DND-41 (cell line): ENCODE measurements around the gene CAPG.

Experiments used
- ATAC-seq: fragments of 200-7000 bp; cut with Tn5 transposase; 3 replicates; pipeline ENCODE4 v1.9.1; 2021; ENCODE audit warnings: low read depth; ENCODE audit not compliant: insufficient read depth
- DNase-seq: peaks from one replicate; pipeline ENCODE4 v3.0.0-alpha.2; 2020
- H2AFZ ChIP-seq: 2 replicates; pipeline ENCODE4 v1.6.0; 2012; ENCODE audit warnings: low read depth, low read length
- H3K27ac ChIP-seq: 2 replicates; pipeline ENCODE4 v1.5.1; 2012; ENCODE audit warnings: low read length, inconsistent platforms
- H3K27me3 ChIP-seq: fragments of 200-600 bp; sonication (generic); 2 replicates; pipeline ENCODE4 v1.6.0; 2012; ENCODE audit warnings: low read length, mild to moderate bottlenecking, inconsistent platforms; ENCODE audit not compliant: insufficient read depth, poor library complexity
- H3K36me3 ChIP-seq: 2 replicates; pipeline ENCODE4 v1.5.1; 2012; ENCODE audit warnings: low read length, inconsistent platforms; ENCODE audit not compliant: insufficient read depth
- H3K4me1 ChIP-seq: 2 replicates; pipeline ENCODE4 v1.5.1; 2012; ENCODE audit warnings: mild to moderate bottlenecking, low read length; ENCODE audit not compliant: insufficient read depth
- H3K4me2 ChIP-seq: 2 replicates; pipeline ENCODE4 v1.6.0; 2012; ENCODE audit warnings: mild to moderate bottlenecking, moderate library complexity, low read length, inconsistent platforms; ENCODE audit not compliant: insufficient read depth
- H3K4me3 ChIP-seq, 2 experiments: fragments of 200-600 bp in 1 of 2; shearing (Covaris generic) in 1 of 2; 2 replicates each; pipeline ENCODE4 v1.5.1; 2012 to 2016; ENCODE audit warnings: inconsistent platforms in 2 of 2, low read length in 2 of 2, mild to moderate bottlenecking in 2 of 2, low read depth in 1 of 2, moderate library complexity in 1 of 2
- H3K79me2 ChIP-seq: 2 replicates; pipeline ENCODE4 v1.6.0; 2012; ENCODE audit warnings: low read length, inconsistent platforms; ENCODE audit not compliant: insufficient read depth
- H3K9ac ChIP-seq: 2 replicates; pipeline ENCODE4 v1.6.0; 2012; ENCODE audit warnings: low read depth, mild to moderate bottlenecking, inconsistent platforms, low read length, moderate library complexity
- H3K9me3 ChIP-seq: 2 replicates; pipeline ENCODE4 v1.5.1; 2012; ENCODE audit warnings: low read length, moderate library complexity, mild to moderate bottlenecking, inconsistent platforms; ENCODE audit not compliant: insufficient read depth, severe bottlenecking
- H4K20me1 ChIP-seq: 2 replicates; pipeline ENCODE4 v1.6.0; 2012; ENCODE audit warnings: low read length; ENCODE audit not compliant: insufficient read depth
- EZH2 ChIP-seq: IDR thresholded peaks from 3 replicates; pipeline ENCODE4 v1.6.1; 2012; ENCODE audit warnings: borderline replicate concordance, low read depth, mild to moderate bottlenecking, moderate library complexity, low read length, inconsistent platforms; ENCODE audit not compliant: severe bottlenecking
- TF ChIP-seq, protein P1 (sequence below): IDR thresholded peaks from 2 replicates; pipeline ENCODE4 v1.5.1; 2012; ENCODE audit warnings: borderline replicate concordance, low read length, moderate library complexity, mild to moderate bottlenecking; ENCODE audit not compliant: poor library complexity, severe bottlenecking; ENCODE audit errors: extremely low read depth

CAPG gene

DNA sequence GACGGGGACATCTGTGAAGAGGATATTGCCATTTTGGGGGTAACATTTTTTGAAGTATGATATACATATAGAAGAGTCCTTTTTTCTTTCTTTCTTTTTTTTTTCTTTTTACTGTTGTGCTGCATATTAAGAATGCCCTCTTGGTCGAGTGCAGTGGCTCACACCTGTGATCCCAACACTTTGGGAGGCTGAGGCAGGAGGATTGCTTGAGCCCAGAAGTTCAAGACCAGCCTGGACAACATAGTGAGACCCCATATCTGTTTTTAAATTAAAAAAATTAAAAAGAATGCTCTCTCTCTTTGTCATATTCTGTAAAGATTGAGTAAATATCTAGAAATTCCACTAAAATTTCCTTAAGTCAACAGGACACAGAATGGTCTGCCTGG lies 11.9 kb upstream of the CAPG start:
- no peak for ATAC-seq
- Histone ChIP-seq H3K9me3 (no peaks in the 10 kb centered on the region), H3K4me3 (no peak overlapping the region), H4K20me1 (no peaks in the 10 kb centered on the region), H2AFZ (no peak overlapping the region), H3K27me3 (no peaks in the 10 kb centered on the region), H3K79me2 (peaks cover 17% of the 10 kb centered on the region), H3K27ac (no peak overlapping the region), H3K4me1 (peaks cover 39% of the 10 kb centered on the region), H3K36me3 (no peaks in the 10 kb centered on the region; the same call in 1 of the 2 replicates), H3K9ac (no peak overlapping the region), H3K4me2 (no peak overlapping the region)
- TF ChIP-seq EZH2, result no peak
- TF ChIP-seq, protein P1, sequence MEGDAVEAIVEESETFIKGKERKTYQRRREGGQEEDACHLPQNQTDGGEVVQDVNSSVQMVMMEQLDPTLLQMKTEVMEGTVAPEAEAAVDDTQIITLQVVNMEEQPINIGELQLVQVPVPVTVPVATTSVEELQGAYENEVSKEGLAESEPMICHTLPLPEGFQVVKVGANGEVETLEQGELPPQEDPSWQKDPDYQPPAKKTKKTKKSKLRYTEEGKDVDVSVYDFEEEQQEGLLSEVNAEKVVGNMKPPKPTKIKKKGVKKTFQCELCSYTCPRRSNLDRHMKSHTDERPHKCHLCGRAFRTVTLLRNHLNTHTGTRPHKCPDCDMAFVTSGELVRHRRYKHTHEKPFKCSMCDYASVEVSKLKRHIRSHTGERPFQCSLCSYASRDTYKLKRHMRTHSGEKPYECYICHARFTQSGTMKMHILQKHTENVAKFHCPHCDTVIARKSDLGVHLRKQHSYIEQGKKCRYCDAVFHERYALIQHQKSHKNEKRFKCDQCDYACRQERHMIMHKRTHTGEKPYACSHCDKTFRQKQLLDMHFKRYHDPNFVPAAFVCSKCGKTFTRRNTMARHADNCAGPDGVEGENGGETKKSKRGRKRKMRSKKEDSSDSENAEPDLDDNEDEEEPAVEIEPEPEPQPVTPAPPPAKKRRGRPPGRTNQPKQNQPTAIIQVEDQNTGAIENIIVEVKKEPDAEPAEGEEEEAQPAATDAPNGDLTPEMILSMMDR, result no peak
- DNase-seq, result no peak

DNA sequence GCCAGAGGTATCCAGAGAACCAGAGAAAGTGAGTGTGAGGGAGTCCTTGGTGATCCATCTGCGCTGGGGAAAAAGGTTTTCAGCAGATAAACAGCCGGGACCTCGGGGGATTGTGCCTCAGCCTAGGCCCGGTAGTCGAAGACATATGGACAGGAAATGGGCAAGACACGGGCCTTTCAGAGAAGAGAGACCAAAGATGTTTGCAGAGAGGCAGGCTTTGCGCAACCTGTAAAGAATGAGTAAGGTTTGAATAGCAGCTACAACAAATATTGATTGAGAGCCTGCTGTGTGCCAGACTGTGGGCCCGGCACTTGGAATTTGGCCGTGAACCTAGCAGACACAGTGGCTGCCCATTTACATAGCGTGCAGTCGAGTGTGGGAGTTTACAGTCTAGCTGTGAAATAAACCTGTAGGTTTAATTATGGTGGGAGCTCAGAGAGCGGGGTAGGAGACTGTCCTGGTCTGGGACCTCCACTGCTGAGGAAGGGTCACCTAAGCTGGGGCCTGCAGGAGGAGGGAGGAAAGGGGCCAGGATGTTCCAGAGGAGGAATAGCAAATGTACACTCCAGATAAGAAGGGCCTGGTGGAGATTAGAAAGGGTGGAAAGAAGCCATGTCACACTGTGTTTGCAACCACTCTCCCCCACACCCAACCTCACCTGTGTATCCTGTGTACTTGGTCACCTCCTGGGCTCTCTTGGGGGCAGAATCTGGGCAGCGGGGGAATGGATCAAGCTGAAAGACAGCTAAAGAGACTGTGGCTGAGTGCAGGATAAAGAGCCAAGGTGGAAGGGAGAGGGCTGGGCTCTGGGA lies 11.3 kb upstream of the CAPG start:
- Histone ChIP-seq H3K36me3 (no peaks in the 10 kb centered on the region; the same call in 1 of the 2 replicates), H3K79me2 (peaks cover 17% of the 10 kb centered on the region), H3K27me3 (no peaks in the 10 kb centered on the region), H3K9me3 (no peaks in the 10 kb centered on the region), H4K20me1 (no peaks in the 10 kb centered on the region), H2AFZ (peak overlapping the region; percentile 95), H3K4me2 (peak overlapping the region; percentile 92), H3K9ac (peak overlapping the region; percentile 87), H3K4me3 (no peak overlapping the region), H3K27ac (peak overlapping the region; percentile 97), H3K4me1 (peaks cover 39% of the 10 kb centered on the region)
- TF ChIP-seq, protein P1, result no peak
- TF ChIP-seq EZH2, result no peak
- DNase-seq (no peak), ATAC-seq (no peak)

DNA sequence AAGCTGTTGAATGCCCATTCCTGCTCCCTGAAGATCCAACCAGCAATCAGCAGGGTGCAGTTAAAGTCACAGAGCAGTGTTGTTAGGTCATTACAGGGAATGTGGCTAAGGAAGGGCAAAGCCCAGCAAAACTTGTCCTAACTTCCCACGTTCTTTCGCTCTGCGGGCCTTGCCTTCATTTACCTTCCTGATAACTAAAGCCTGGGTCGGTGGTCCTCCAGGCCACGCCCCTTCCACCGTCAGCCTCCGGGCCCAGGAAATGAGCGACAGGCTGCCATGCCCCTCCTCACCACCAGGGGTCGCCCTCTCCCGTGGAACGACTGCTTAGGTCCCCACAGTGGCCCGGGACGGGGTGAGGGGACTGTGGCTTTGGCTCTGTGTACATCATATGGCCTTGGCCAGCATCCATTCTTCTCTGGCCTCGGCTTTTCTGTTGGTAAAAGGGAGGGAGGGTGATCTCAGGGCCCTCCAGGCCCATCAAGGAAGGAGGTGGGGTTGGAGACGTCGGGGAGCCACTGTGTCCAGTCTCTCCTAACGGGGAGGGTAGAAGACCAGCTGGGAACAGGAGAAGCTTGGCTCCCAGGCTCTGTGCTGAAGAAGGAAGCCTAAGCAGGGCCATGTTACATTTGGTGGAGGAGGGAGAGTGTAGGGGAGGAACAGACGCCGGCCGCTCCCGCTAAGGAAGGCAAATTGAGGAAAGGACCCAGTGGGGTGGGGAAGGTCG lies 10.5 kb upstream of the CAPG start:
- Histone ChIP-seq H3K4me1 (peaks cover 39% of the 10 kb centered on the region), H3K9me3 (no peaks in the 10 kb centered on the region), H4K20me1 (no peaks in the 10 kb centered on the region), H3K27ac (peak overlapping the region; percentile 97), H3K9ac (peak overlapping the region; percentile 87), H3K27me3 (no peaks in the 10 kb centered on the region), H3K4me2 (peak overlapping the region; percentile 92), H3K36me3 (no peaks in the 10 kb centered on the region; the same call in 1 of the 2 replicates), H2AFZ (peak overlapping the region; percentile 95), H3K4me3 (peak overlapping the region in 1 of 2 experiments; percentile 51; a peak in 2 of 4 replicates), H3K79me2 (peaks cover 17% of the 10 kb centered on the region)
- TF ChIP-seq, protein P1, result peak; percentile 100
- TF ChIP-seq EZH2, result no peak
- DNase-seq, result peak; percentile 92
- peak; percentile 69 for ATAC-seq
